SK-N-SH (cell line): ENCODE results near the gene SND1. TPM values are rescaled to one million over a fixed set of nuclear protein-coding genes. Genes with fewer than 3 reads are reported as not detected.

Experiments
- CTCF ChIA-PET: fragments of 300-600, 350-600 bp; formaldehyde crosslinking; extraction: SDS; loops from one replicate; lab custom pipeline; 2021; lab: Yijun Ruan, JAX
- POLR2A ChIA-PET: fragments of 350-600 bp; sonication (Branson Sonifier 250); formaldehyde crosslinking; extraction: SDS; loops from one replicate; lab custom pipeline; 2020; ENCODE audit warnings: antibody characterized with exemption, inconsistent platforms; lab: Yijun Ruan, JAX
- DNase-seq: peaks from one replicate; pipeline ENCODE4 v3.0.0; 2012
- H2AFZ ChIP-seq: fragments of 200-600 bp; sonication (generic); 2 replicates; pipeline ENCODE4 v1.8.1; 2016; ENCODE audit warnings: antibody characterized with exemption, mild to moderate bottlenecking, low read depth
- H3F3A ChIP-seq: fragments of 200-600 bp; sonication (generic); replicated peaks from 2 replicates; pipeline ENCODE3; 2016; ENCODE audit warnings: antibody characterized with exemption, mild to moderate bottlenecking; ENCODE audit not compliant: insufficient read depth
- H3K27ac ChIP-seq, 2 experiments: fragments of 200-500 bp in 1 of 2; fragments of 200-600 bp in 1 of 2; sonication (Bioruptor generic) in 1 of 2; sonication (generic), shearing (Covaris generic) in 1 of 2; 2 replicates each; pipeline versions ENCODE4 v1.5.1 to v1.6.1; 2014 to 2016; ENCODE audit warnings: low read depth in 2 of 2, inconsistent platforms in 1 of 2, low read length in 1 of 2, mild to moderate bottlenecking in 1 of 2, mixed read lengths in 1 of 2
- H3K27me3 ChIP-seq: fragments of 200-600 bp; sonication (generic), shearing (Covaris generic); 2 replicates; pipeline ENCODE4 v1.6.1; 2016; ENCODE audit warnings: mixed run types; ENCODE audit not compliant: insufficient read depth
- H3K36me3 ChIP-seq, 2 experiments: fragments of 200-500 bp in 1 of 2; fragments of 200-600 bp in 1 of 2; sonication (Bioruptor generic) in 1 of 2; sonication (generic) in 1 of 2; replicated peaks in 1 of 2; 2 replicates each; pipeline versions ENCODE3 to v1.5.1; 2014 to 2016; ENCODE audit warnings: low read length in 1 of 2, mild to moderate bottlenecking in 1 of 2; ENCODE audit not compliant: insufficient read depth in 2 of 2, control insufficient read depth in 1 of 2
- H3K4me1 ChIP-seq, 2 experiments: fragments of 200-500 bp in 1 of 2; fragments of 200-600 bp in 1 of 2; sonication (Bioruptor generic) in 1 of 2; sonication (generic), shearing (Covaris generic) in 1 of 2; 2 replicates each; pipeline versions ENCODE4 v1.5.1 to v1.6.1; 2014 to 2016; ENCODE audit warnings: low read depth in 1 of 2, low read length in 1 of 2, mixed run types in 1 of 2; ENCODE audit not compliant: insufficient read depth in 2 of 2, control insufficient read depth in 1 of 2
- H3K4me2 ChIP-seq: fragments of 200-600 bp; sonication (generic), shearing (Covaris generic); 2 replicates; pipeline ENCODE4 v1.6.1; 2017; ENCODE audit warnings: mixed run types
- H3K4me3 ChIP-seq, 2 experiments: fragments of 200-500 bp in 1 of 2; fragments of 200-600 bp in 1 of 2; sonication (Bioruptor generic) in 1 of 2; sonication (generic), shearing (Covaris generic) in 1 of 2; 2 replicates each; pipeline versions ENCODE4 v1.5.1 to v1.8.1; 2014 to 2016; ENCODE audit warnings: low read depth in 2 of 2, inconsistent platforms in 1 of 2, low read length in 1 of 2, mild to moderate bottlenecking in 1 of 2, mixed read lengths in 1 of 2, moderate library complexity in 1 of 2
- H3K79me2 ChIP-seq: fragments of 200-600 bp; sonication (generic); 2 replicates; pipeline ENCODE4 v1.8.1; 2017; ENCODE audit warnings: mild to moderate bottlenecking; ENCODE audit not compliant: insufficient read depth
- H3K9ac ChIP-seq: fragments of 200-600 bp; sonication (generic); 2 replicates; pipeline ENCODE4 v1.6.1; 2017; ENCODE audit warnings: mixed run types
- H3K9me2 ChIP-seq: fragments of 200-600 bp; sonication (generic); 2 replicates; pipeline ENCODE4 v1.6.1; 2017; ENCODE audit warnings: mixed run types
- H3K9me3 ChIP-seq: fragments of 200-600 bp; sonication (generic); 2 replicates; pipeline ENCODE4 v1.6.1; 2017; ENCODE audit warnings: mixed run types, mild to moderate bottlenecking, moderate library complexity
- H4K20me1 ChIP-seq: fragments of 200-600 bp; sonication (generic); 2 replicates; pipeline ENCODE4 v1.6.1; 2017; ENCODE audit warnings: mild to moderate bottlenecking, mixed run types; ENCODE audit not compliant: insufficient read depth
- CHD2 ChIP-seq: fragments of 150-350 bp; IDR thresholded peaks from 2 replicates; pipeline ENCODE4 v1.6.1; 2018; ENCODE audit warnings: low read length; ENCODE audit not compliant: partially characterized antibody
- FOXJ3 ChIP-seq: sonication (generic); formaldehyde crosslinking; IDR thresholded peaks from 2 replicates; pipeline ENCODE4 v1.5.1; 2020; ENCODE audit warnings: mild to moderate bottlenecking, missing genetic modification reagents
- GABPA ChIP-seq: IDR thresholded peaks from 2 replicates; pipeline ENCODE4 v1.4.0; 2012; ENCODE audit warnings: low read depth, mild to moderate bottlenecking
- GATA2 ChIP-seq: sonication (generic); formaldehyde crosslinking; IDR thresholded peaks from 2 replicates; pipeline ENCODE4 v1.5.0; 2020; ENCODE audit warnings: mild to moderate bottlenecking, missing genetic modification reagents
- MAX ChIP-seq: IDR thresholded peaks from 2 replicates; pipeline ENCODE4 v1.4.0; 2012; ENCODE audit warnings: low read depth
- MXI1 ChIP-seq: IDR thresholded peaks from 2 replicates; pipeline ENCODE4 v1.6.1; 2012; ENCODE audit warnings: mild to moderate bottlenecking, low read depth, low read length, improper control_type of control experiment
- NFIC ChIP-seq: IDR thresholded peaks from 2 replicates; pipeline ENCODE4 v1.4.0; 2012; ENCODE audit warnings: borderline replicate concordance
- NRF1 ChIP-seq: IDR thresholded peaks from 2 replicates; pipeline ENCODE4 v1.6.1; 2012; ENCODE audit warnings: low read depth, mild to moderate bottlenecking, low read length
- PBX3 ChIP-seq: IDR thresholded peaks from 2 replicates; pipeline ENCODE4; 2012
- RFX5 ChIP-seq: IDR thresholded peaks from 2 replicates; pipeline ENCODE4 v1.6.1; 2012; ENCODE audit warnings: mild to moderate bottlenecking, improper control_type of control experiment, low read length
- TAF1 ChIP-seq: IDR thresholded peaks from 2 replicates; pipeline ENCODE4 v1.6.1; 2012; ENCODE audit warnings: low read depth, mild to moderate bottlenecking, low read length, moderate library complexity, borderline replicate concordance
- TCF12 ChIP-seq: IDR thresholded peaks from 2 replicates; pipeline ENCODE4 v1.4.0; 2012
- TEAD4 ChIP-seq: IDR thresholded peaks from 2 replicates; pipeline ENCODE4 v1.4.0; 2012; ENCODE audit warnings: mild to moderate bottlenecking, borderline replicate concordance; ENCODE audit not compliant: insufficient read depth
- YY1 ChIP-seq: IDR thresholded peaks from 2 replicates; pipeline ENCODE4 v1.4.0; 2012; ENCODE audit warnings: low read depth, mild to moderate bottlenecking
- WGBS: methylation state at CpG from one replicate; pipeline ENCODE4 v1.1.6; 2017; ENCODE audit warnings: low lambda C conversion rate; 5-methylcytosine and 5-hydroxymethylcytosine counted together
- polyA plus RNA-seq, 3 experiments: library from polyadenylated mRNA; depleted of rRNA; stranded (reverse); fragments of >200 nt; gene quantifications; 2 replicates each; pipeline ENCODE4 v1.2.3, GENCODE V29; 2012

The SND1 gene
- polyA plus RNA-seq, 1 of the 3 experiments (the other 2 are of a cell fraction) = 165 TPM

- no peak overlapping the region for H3K4me3 ChIP-seq
- no peaks in the 10 kb centered on the region for H3K27me3 ChIP-seq
- peaks cover 5% of the 10 kb centered on the region for H3F3A ChIP-seq
- no peaks in the 10 kb centered on the region for H3K9me2 ChIP-seq
- H2AFZ ChIP-seq = no peak overlapping the region
- TF ChIP-seq GABPA (no peak), NFIC (no peak), GATA2 (CRISPR knock-in tag) (no peak), YY1 (no peak), CHD2 (no peak), MAX (no peak), TEAD4 (no peak), FOXJ3 (CRISPR knock-in tag) (no peak), MXI1 (no peak)
- TF ChIP-seq, all 33 proteins: peak for 0
- DNase-seq = no peak
- ChIA-PET CTCF (interaction anchor here (3.1 to 19.8 kb wide), 2 partner anchors 12 to 498 kb away, joined by 11 to 444 read pairs; no protein-coding TSS in a partner anchor), POLR2A (no interaction called here)
- peaks cover 73 to 77% of the 10 kb centered on the region in 2 experiments for H3K36me3 ChIP-seq
- 73% methylated on average over 3 of the region's 3 CpGs for WGBS
- no peak overlapping the region for H3K27ac ChIP-seq
- no peak overlapping the region for H3K9ac ChIP-seq
- H3K79me2 ChIP-seq = peaks cover 85% of the 10 kb centered on the region
- peaks cover 27% of the 10 kb centered on the region for H4K20me1 ChIP-seq
- H3K4me2 ChIP-seq = no peak overlapping the region
- peaks cover 0 to 5% of the 10 kb centered on the region in 2 experiments; a peak in 2 of 4 replicates for H3K4me1 ChIP-seq
- H3K9me3 ChIP-seq = peaks cover 13% of the 10 kb centered on the region
Measured at GRCh38 chr7:127715272-127715671, 63.3 kb downstream of the SND1 start.

- Histone ChIP-seq H3K36me3 (peaks cover 70 to 77% of the 10 kb centered on the region in 2 experiments), H3K79me2 (peaks cover 90% of the 10 kb centered on the region)
Measured at GRCh38 chr7:127715901-127716300, 63.9 kb downstream of the SND1 start.

More at GRCh38 chr7:127715901-127716300, 63.9 kb downstream of the SND1 start:
- H3K9me3 ChIP-seq = peaks cover 11% of the 10 kb centered on the region
- WGBS = 94% methylated on average over 1 of the region's 1 CpG
- no peak for TF ChIP-seq TAF1
- no peak for TF ChIP-seq PBX3
- TF ChIP-seq TCF12 = 0 out of 2 replicates have a peak, but pooled peaks have one; percentile 23
- TF ChIP-seq CHD2 = no peak
- TF ChIP-seq YY1 = no peak
- no peak for TF ChIP-seq NRF1
- no peak for TF ChIP-seq RFX5
- TF ChIP-seq, all 33 proteins: peak for 1
- Histone ChIP-seq H3K4me2 (no peak overlapping the region), H3K9me2 (no peaks in the 10 kb centered on the region), H3K9ac (no peak overlapping the region), H3F3A (peaks cover 5% of the 10 kb centered on the region), H3K27me3 (no peaks in the 10 kb centered on the region), H3K4me3 (no peak overlapping the region), H3K4me1 (peaks cover 0 to 5% of the 10 kb centered on the region in 2 experiments; a peak in 2 of 4 replicates), H3K27ac (no peak overlapping the region), H2AFZ (no peak overlapping the region), H4K20me1 (peaks cover 32% of the 10 kb centered on the region)
- DNase-seq = no peak
- ChIA-PET POLR2A (no interaction called here), CTCF (interaction anchor here (1.0 to 19.8 kb wide), 6 partner anchors 8 to 497 kb away, joined by 3 to 444 read pairs (median 10); no protein-coding TSS in a partner anchor)
